ENCODE results near the gene HAPLN1.

HAPLN1 gene

GRCh38 chr5:83715236-83716065 is 5.2 kb downstream of the HAPLN1 start:
- FAIRE-seq = no peak

- no peak for FAIRE-seq
Measured at GRCh38 chr5:83714810-83715209, 5.8 kb downstream of the HAPLN1 start.

- peak; percentile 92 for FAIRE-seq
Measured at GRCh38 chr5:83711982-83712601, 8.6 kb downstream of the HAPLN1 start.

- FAIRE-seq = no peak
Measured at GRCh38 chr5:83709973-83710372, 10.7 kb downstream of the HAPLN1 start.

GRCh38 chr5:83708170-83708569 is 12.5 kb downstream of the HAPLN1 start:
- no peak for FAIRE-seq

GRCh38 chr5:83703059-83703458 is 17.6 kb downstream of the HAPLN1 start:
- FAIRE-seq = no peak

- no peak for FAIRE-seq
Measured at GRCh38 chr5:83701886-83702285, 18.8 kb downstream of the HAPLN1 start.

GRCh38 chr5:83689881-83690280 is 30.8 kb downstream of the HAPLN1 start:
- FAIRE-seq = no peak

- no peak for FAIRE-seq
Measured at GRCh38 chr5:83688281-83688680, 32.4 kb downstream of the HAPLN1 start.

GRCh38 chr5:83687124-83687619 is 33.5 kb downstream of the HAPLN1 start:
- no peak for FAIRE-seq

- FAIRE-seq = no peak
Measured at GRCh38 chr5:83686251-83686650, 34.4 kb downstream of the HAPLN1 start.

GRCh38 chr5:83683836-83684235 is 36.8 kb downstream of the HAPLN1 start:
- FAIRE-seq = no peak

- no peak for FAIRE-seq
Measured at GRCh38 chr5:83672646-83673045, 48.0 kb downstream of the HAPLN1 start.

GRCh38 chr5:83672158-83672557 is 48.5 kb downstream of the HAPLN1 start:
- no peak for FAIRE-seq

GRCh38 chr5:83665631-83666030 is 55.0 kb downstream of the HAPLN1 start:
- no peak for FAIRE-seq

- FAIRE-seq = no peak
Measured at GRCh38 chr5:83662558-83662957, 58.1 kb downstream of the HAPLN1 start.

- FAIRE-seq = no peak
Measured at GRCh38 chr5:83657807-83658525, 62.7 kb downstream of the HAPLN1 start.

GRCh38 chr5:83654427-83654994 is 66.1 kb downstream of the HAPLN1 start:
- FAIRE-seq = no peak

- no peak for FAIRE-seq
Measured at GRCh38 chr5:83653669-83654068, 67.0 kb downstream of the HAPLN1 start.

- FAIRE-seq = peak; percentile 82
Measured at GRCh38 chr5:83645936-83646335, 74.7 kb downstream of the HAPLN1 start.

- FAIRE-seq = no peak
Measured at GRCh38 chr5:83644301-83644700, 76.4 kb downstream of the HAPLN1 start.

- FAIRE-seq = no peak
Measured at GRCh38 chr5:83641946-83642345, 78.7 kb downstream of the HAPLN1 start.

GRCh38 chr5:83639911-83640310 is 80.7 kb downstream of the HAPLN1 start:
- no peak for FAIRE-seq
